Immature natural killer cell (primary cell): Measurements from ENCODE around the gene MT1H. TPM values are rescaled to one million over a fixed set of nuclear protein-coding genes. Genes with fewer than 3 reads are reported as not detected.
A peak's percentile ranks its signal among the peaks of the same experiment; 100 is the strongest.

Experiments
- DNase-seq, 3 donors: peaks; one replicate each; pipeline ENCODE4 v3.0.0; 2022; ENCODE audit warnings: mixed read lengths in 1 of 3
- H3K27ac Mint-ChIP-seq, 6 donors: one replicate each; pipeline ENCODE4 v1.8.0; 2020; ENCODE audit warnings: mixed read lengths in 6 of 6, mild to moderate bottlenecking in 5 of 6, inconsistent platforms in 4 of 6, moderate library complexity in 3 of 6
- H3K27me3 Mint-ChIP-seq, 3 donors: one replicate each; pipeline ENCODE4 v1.8.0; 2020 to 2021; ENCODE audit warnings: low read depth in 3 of 3, mild to moderate bottlenecking in 3 of 3, mixed read lengths in 3 of 3, moderate library complexity in 3 of 3, inconsistent platforms in 1 of 3
- H3K36me3 Mint-ChIP-seq, 3 donors: one replicate each; pipeline ENCODE4 v1.8.0; 2020; ENCODE audit warnings: mixed read lengths in 3 of 3, inconsistent platforms in 2 of 3, mild to moderate bottlenecking in 2 of 3
- H3K4me1 Mint-ChIP-seq, 2 donors: one replicate each; pipeline ENCODE4 v1.8.0; 2020; ENCODE audit warnings: inconsistent platforms in 2 of 2, mild to moderate bottlenecking in 2 of 2, mixed read lengths in 2 of 2, moderate library complexity in 1 of 2
- H3K4me3 Mint-ChIP-seq, 5 donors: one replicate each; pipeline ENCODE4 v1.8.0; 2020; ENCODE audit warnings: mild to moderate bottlenecking in 5 of 5, mixed read lengths in 5 of 5, inconsistent platforms in 3 of 5, moderate library complexity in 3 of 5
- H3K9me3 Mint-ChIP-seq, 6 donors: one replicate each; pipeline ENCODE4 v1.8.0; 2020; ENCODE audit warnings: mild to moderate bottlenecking in 6 of 6, mixed read lengths in 6 of 6, inconsistent platforms in 4 of 6, moderate library complexity in 3 of 6
- polyA plus RNA-seq, 3 donors: library from polyadenylated mRNA; unstranded; fragments of 300-500 nt; fragmentation: Illumina TruSeq; gene quantifications; one replicate each; pipeline ENCODE4 v1.2.3, GENCODE V29; 2021

MT1H gene
- polyA plus RNA-seq, 3 donors from 2014 or later = not detected

- peaks cover 14 to 28% (median 18%) of the 10 kb centered on the region in 3 donors for H3K27me3 Mint-ChIP-seq
- H3K4me3 Mint-ChIP-seq = peak overlapping the region; percentile 42 to 84 (median 65)
- peak in 2 of 3 donors; percentile 40 to 45 for DNase-seq
- H3K4me1 Mint-ChIP-seq = peaks cover 12 to 13% of the 10 kb centered on the region in 2 donors
- no peaks in the 10 kb centered on the region for H3K9me3 Mint-ChIP-seq
- no peaks in the 10 kb centered on the region for H3K36me3 Mint-ChIP-seq
- H3K27ac Mint-ChIP-seq = no peak overlapping the region
Measured at GRCh38 chr16:56675685-56676210, 6.1 kb downstream of the MT1H start.

GRCh38 chr16:56677474-56677873 lies 7.9 kb downstream of the MT1H start:
- DNase-seq = no peak
- H3K27ac Mint-ChIP-seq = no peak overlapping the region
- no peaks in the 10 kb centered on the region for H3K36me3 Mint-ChIP-seq
- H3K4me3 Mint-ChIP-seq = no peak overlapping the region
- H3K27me3 Mint-ChIP-seq = peaks cover 13 to 20% (median 14%) of the 10 kb centered on the region in 3 donors
- H3K9me3 Mint-ChIP-seq = no peaks in the 10 kb centered on the region
- peaks cover 21 to 26% of the 10 kb centered on the region in 2 donors for H3K4me1 Mint-ChIP-seq

GRCh38 chr16:56679078-56679730 lies 9.6 kb downstream of the MT1H start:
- H3K36me3 Mint-ChIP-seq = peaks cover 0 to 4% (median 0%) of the 10 kb centered on the region in 3 donors
- no peaks in the 10 kb centered on the region for H3K9me3 Mint-ChIP-seq
- H3K4me1 Mint-ChIP-seq = peaks cover 30 to 43% of the 10 kb centered on the region in 2 donors
- H3K27ac Mint-ChIP-seq = no peak overlapping the region
- no peak overlapping the region for H3K4me3 Mint-ChIP-seq
- H3K27me3 Mint-ChIP-seq = peaks cover 8% of the 10 kb centered on the region in 3 donors
- no peak for DNase-seq

GRCh38 chr16:56679818-56680217 lies 10.2 kb downstream of the MT1H start:
- Mint-ChIP-seq H3K27me3 (peaks cover 5 to 7% (median 7%) of the 10 kb centered on the region in 3 donors), H3K4me3 (no peak overlapping the region), H3K4me1 (peaks cover 29 to 44% of the 10 kb centered on the region in 2 donors), H3K27ac (no peak overlapping the region), H3K36me3 (peaks cover 0 to 4% (median 0%) of the 10 kb centered on the region in 3 donors), H3K9me3 (no peaks in the 10 kb centered on the region)
- DNase-seq = no peak

GRCh38 chr16:56681939-56682702 lies 12.5 kb downstream of the MT1H start, which contains the start of gene MT1X:
MT1X (plus strand) TSS chr16:56682470; CDS start chr16:56682541, 71 bp downstream.
- peaks cover 20 to 32% of the 10 kb centered on the region in 2 donors for H3K4me1 Mint-ChIP-seq
- no peaks in the 10 kb centered on the region for H3K9me3 Mint-ChIP-seq
- peaks cover 2 to 3% (median 3%) of the 10 kb centered on the region in 3 donors for H3K27me3 Mint-ChIP-seq
- peak within 1 kb of the TSS; percentile 82 to 93 (median 88) for H3K27ac Mint-ChIP-seq
- peak; percentile 74 to 86 (median 85) for DNase-seq
- peak within 1 kb of the TSS; percentile 93 to 97 (median 95) for H3K4me3 Mint-ChIP-seq
- peaks cover 0 to 8% (median 3%) of the 10 kb centered on the region in 3 donors for H3K36me3 Mint-ChIP-seq

- no peak for DNase-seq
- no peaks in the 10 kb centered on the region for H3K9me3 Mint-ChIP-seq
- H3K27me3 Mint-ChIP-seq = peaks cover 1 to 3% (median 3%) of the 10 kb centered on the region in 3 donors
- peak overlapping the region; percentile 93 to 97 (median 95) for H3K4me3 Mint-ChIP-seq
- H3K27ac Mint-ChIP-seq = peak overlapping the region; percentile 68 to 93 (median 87)
- peaks cover 0 to 8% (median 3%) of the 10 kb centered on the region in 3 donors for H3K36me3 Mint-ChIP-seq
- H3K4me1 Mint-ChIP-seq = peaks cover 20 to 32% of the 10 kb centered on the region in 2 donors
Measured at GRCh38 chr16:56682703-56683397, 13.2 kb downstream of the MT1H start.

- DNase-seq = no peak
- H3K4me1 Mint-ChIP-seq = peaks cover 20 to 32% of the 10 kb centered on the region in 2 donors
- peaks cover 0 to 8% (median 3%) of the 10 kb centered on the region in 3 donors for H3K36me3 Mint-ChIP-seq
- peak overlapping the region; percentile 39 to 97 (median 93) for H3K4me3 Mint-ChIP-seq
- peak overlapping the region in 2 of 6 donors; percentile 35 to 83 for H3K27ac Mint-ChIP-seq
- no peaks in the 10 kb centered on the region for H3K9me3 Mint-ChIP-seq
- H3K27me3 Mint-ChIP-seq = peaks cover 0 to 3% (median 3%) of the 10 kb centered on the region in 3 donors
Measured at GRCh38 chr16:56683424-56684172, 14.0 kb downstream of the MT1H start.

GRCh38 chr16:56684256-56684925 lies 14.8 kb downstream of the MT1H start:
- Mint-ChIP-seq H3K27me3 (peaks cover 2 to 3% (median 3%) of the 10 kb centered on the region in 3 donors), H3K36me3 (peaks cover 0 to 8% (median 3%) of the 10 kb centered on the region in 3 donors), H3K27ac (no peak overlapping the region), H3K4me1 (peaks cover 20 to 32% of the 10 kb centered on the region in 2 donors), H3K4me3 (peak overlapping the region in 3 of 5 donors; percentile 93 to 95 (median 93)), H3K9me3 (no peaks in the 10 kb centered on the region)
- no peak for DNase-seq

GRCh38 chr16:56684926-56685590 lies 15.4 kb downstream of the MT1H start:
- Mint-ChIP-seq H3K9me3 (no peaks in the 10 kb centered on the region), H3K36me3 (peaks cover 0 to 8% (median 3%) of the 10 kb centered on the region in 3 donors), H3K27ac (no peak overlapping the region), H3K4me3 (no peak overlapping the region), H3K4me1 (peaks cover 20 to 32% of the 10 kb centered on the region in 2 donors), H3K27me3 (peaks cover 2 to 4% (median 3%) of the 10 kb centered on the region in 3 donors)
- DNase-seq = no peak

- Mint-ChIP-seq H3K27ac (peak overlapping the region in 1 of 6 donors; percentile 28), H3K4me1 (peaks cover 17 to 26% of the 10 kb centered on the region in 2 donors), H3K9me3 (no peaks in the 10 kb centered on the region), H3K4me3 (no peak overlapping the region), H3K27me3 (peaks cover 2 to 7% (median 3%) of the 10 kb centered on the region in 3 donors), H3K36me3 (peaks cover 0 to 8% (median 3%) of the 10 kb centered on the region in 3 donors)
- no peak for DNase-seq
Measured at GRCh38 chr16:56686758-56687157, 17.1 kb downstream of the MT1H start.

GRCh38 chr16:56688762-56689161 lies 19.1 kb downstream of the MT1H start:
- no peak overlapping the region for H3K27ac Mint-ChIP-seq
- no peak overlapping the region for H3K4me3 Mint-ChIP-seq
- H3K27me3 Mint-ChIP-seq = peaks cover 2 to 7% (median 2%) of the 10 kb centered on the region in 3 donors
- H3K36me3 Mint-ChIP-seq = peaks cover 0 to 8% (median 3%) of the 10 kb centered on the region in 3 donors
- no peaks in the 10 kb centered on the region for H3K9me3 Mint-ChIP-seq
- peaks cover under 1 to 6% of the 10 kb centered on the region in 2 donors for H3K4me1 Mint-ChIP-seq
- no peak for DNase-seq

- H3K36me3 Mint-ChIP-seq = peaks cover 0 to 4% (median 3%) of the 10 kb centered on the region in 3 donors
- H3K27me3 Mint-ChIP-seq = peaks cover 2 to 7% (median 2%) of the 10 kb centered on the region in 3 donors
- no peak overlapping the region for H3K27ac Mint-ChIP-seq
- no peak overlapping the region for H3K4me3 Mint-ChIP-seq
- no peak for DNase-seq
- peaks cover 0 to 2% of the 10 kb centered on the region in 2 donors for H3K4me1 Mint-ChIP-seq
- no peaks in the 10 kb centered on the region for H3K9me3 Mint-ChIP-seq
Measured at GRCh38 chr16:56689171-56689570, 19.6 kb downstream of the MT1H start.
